Measurements from ENCODE around the gene SPECC1.

- TF ChIP-seq EZH2 (IDR thresholded peaks at IDR 0.05; ENCODE audit: insufficient read depth, poor library complexity, severe bottlenecking) (no peak), EZH2phosphoT487 (IDR thresholded peaks at IDR 0.05; ENCODE audit: insufficient read depth, low read depth) (no peak)
Observed at GRCh38 chr17:20307326-20307910, 298.3 kb downstream of the SPECC1 start.

All from GM23248 (cell line).